K562 (cell line): ENCODE measurements around the gene SLC27A4.

ENCODE experiments used
- EZH2 ChIP-seq: IDR thresholded peaks from 2 replicates; pipeline ENCODE4 v1.6.1; 2012; ENCODE audit warnings: low read depth, mild to moderate bottlenecking, inconsistent platforms, low read length, borderline replicate concordance
- MCM7 ChIP-seq, 2 experiments: fragments of 450-650 bp; IDR thresholded peaks; 2 replicates each; pipeline ENCODE4 v1.6.1; 2016 to 2018
- PHB2 ChIP-seq: fragments of 450-650 bp; IDR thresholded peaks from 2 replicates; pipeline ENCODE4 v1.6.1; 2017; ENCODE audit warnings: low read depth
- RB1 ChIP-seq: fragments of 450-650 bp; IDR thresholded peaks from 2 replicates; pipeline ENCODE4 v1.6.1; 2017; ENCODE audit warnings: low read depth, mild to moderate bottlenecking
- TSHZ1 ChIP-seq: fragments of 250-450 bp; sonication (Bioruptor Pico); IDR thresholded peaks from 2 replicates; pipeline ENCODE4 v1.4.0; 2020; ENCODE audit warnings: mild to moderate bottlenecking, moderate library complexity
- ZNF316 ChIP-seq: fragments of 450-650 bp; IDR thresholded peaks from 2 replicates; pipeline ENCODE4 v1.6.1; 2016

DNA sequence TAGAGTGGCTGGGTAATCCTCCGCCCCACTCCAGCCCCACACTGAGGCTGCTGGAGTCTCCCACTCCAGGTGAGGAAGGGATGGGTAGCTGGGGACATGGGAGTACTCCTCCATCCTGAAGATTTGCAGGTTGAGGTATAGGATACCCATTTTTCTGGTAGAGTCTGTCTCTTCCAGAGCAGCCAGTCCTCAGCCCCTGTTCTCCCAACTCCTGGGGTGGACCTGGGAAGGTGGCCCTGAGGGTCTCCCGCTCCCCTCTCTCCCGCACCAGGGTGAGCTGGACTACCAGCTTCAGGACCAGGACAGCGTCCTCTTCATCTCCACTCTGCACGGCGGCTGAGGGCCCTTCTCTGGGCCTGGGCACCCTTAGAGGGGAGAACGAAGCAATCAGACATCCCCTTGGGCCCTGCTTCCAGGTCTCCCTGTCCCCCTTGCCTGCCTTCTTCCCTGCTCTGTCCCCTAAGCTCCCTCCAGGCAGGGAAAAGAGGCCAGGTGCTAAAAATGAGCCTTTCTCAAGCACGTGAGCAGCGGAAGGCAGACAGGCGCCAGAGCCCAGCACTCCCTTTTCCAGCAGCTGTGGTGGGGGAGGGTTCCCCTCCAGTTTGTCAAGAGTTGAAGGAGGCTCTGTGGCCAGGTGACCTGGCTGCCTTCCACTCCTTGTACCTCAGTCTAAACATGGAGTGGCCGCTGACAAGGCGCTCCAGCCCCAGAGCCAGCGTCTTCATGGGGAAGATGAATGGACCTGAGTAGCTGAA lies 49.2 kb downstream of the SLC27A4 start:
- TF ChIP-seq MCM7 (IDR thresholded peaks at IDR 0.05) (no peak), TSHZ1 (no peak), EZH2 (no peak), ZNF316 (no peak), PHB2 (no peak), RB1 (no peak)
